KMS-11 (cell line): Measurements from ENCODE around the gene LINC00305.

Experiments
- H2AFZ ChIP-seq: fragments of 200-600 bp; sonication (generic); 2 replicates; pipeline ENCODE4 v1.6.1; 2016; ENCODE audit warnings: antibody characterized with exemption, mixed run types, low read depth
- H3K27ac ChIP-seq: fragments of 200-600 bp; sonication (generic); 2 replicates; pipeline ENCODE4 v1.6.1; 2016; ENCODE audit warnings: mild to moderate bottlenecking, mixed run types
- H3K27me3 ChIP-seq: fragments of 200-600 bp; sonication (generic); 2 replicates; pipeline ENCODE4 v1.6.1; 2017; ENCODE audit warnings: mild to moderate bottlenecking, low read depth, mixed run types, moderate library complexity; ENCODE audit not compliant: insufficient read depth
- H3K36me3 ChIP-seq: fragments of 200-600 bp; sonication (generic); 2 replicates; pipeline ENCODE4 v1.6.1; 2017; ENCODE audit warnings: mild to moderate bottlenecking, mixed run types; ENCODE audit not compliant: insufficient read depth
- H3K4me1 ChIP-seq: fragments of 200-600 bp; sonication (generic); 2 replicates; pipeline ENCODE4 v1.6.1; 2016; ENCODE audit warnings: mild to moderate bottlenecking, low read depth, mixed run types; ENCODE audit not compliant: poor library complexity, severe bottlenecking
- H3K4me2 ChIP-seq: fragments of 200-600 bp; sonication (generic); 2 replicates; pipeline ENCODE4 v1.7.0; 2016; ENCODE audit warnings: mild to moderate bottlenecking, mixed run types
- H3K4me3 ChIP-seq: fragments of 200-600 bp; sonication (generic); IDR thresholded peaks from 2 replicates; pipeline ENCODE4 v1.6.1; 2017; ENCODE audit warnings: low read depth, low read length, mixed read lengths; ENCODE audit not compliant: insufficient read depth
- H3K79me2 ChIP-seq: fragments of 200-600 bp; sonication (generic); 2 replicates; pipeline ENCODE4 v1.6.1; 2016; ENCODE audit warnings: low read depth, mixed run types; ENCODE audit not compliant: insufficient read depth
- H3K9ac ChIP-seq: fragments of 200-600 bp; sonication (generic); 2 replicates; pipeline ENCODE4 v1.6.1; 2016; ENCODE audit warnings: mild to moderate bottlenecking, mixed run types
- H4K20me1 ChIP-seq: fragments of 200-600 bp; sonication (generic); 2 replicates; pipeline ENCODE4 v1.6.1; 2016; ENCODE audit warnings: mild to moderate bottlenecking, mixed run types; ENCODE audit not compliant: insufficient read depth
- CTCF ChIP-seq: fragments of 200-600 bp; sonication (generic); conservative IDR thresholded peaks from 2 replicates; pipeline ENCODE4 v1.6.1; 2017; ENCODE audit warnings: low read depth, mild to moderate bottlenecking, antibody characterized with exemption, low read length, moderate library complexity, mixed read lengths

The LINC00305 gene

DNA sequence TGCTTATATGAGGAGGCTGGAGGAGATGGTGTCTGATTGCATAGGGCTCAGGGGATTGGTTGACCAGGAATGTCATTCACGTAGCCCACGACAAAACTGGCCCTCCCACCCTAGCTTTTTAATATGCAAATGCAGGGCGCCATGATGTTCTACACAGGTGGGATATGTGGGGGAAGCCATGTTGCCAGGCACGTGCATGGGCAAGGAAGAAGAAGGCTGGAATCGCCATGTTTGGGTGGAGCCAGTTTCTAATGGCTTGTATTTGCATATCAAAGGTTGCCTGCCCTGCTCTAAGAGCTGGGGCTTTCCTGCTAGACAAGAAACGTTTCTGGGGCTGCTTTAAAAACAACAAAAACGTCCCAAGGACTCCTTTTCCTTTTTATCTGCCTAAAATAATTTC, 26.5 kb upstream of the LINC00305 start:
- Histone ChIP-seq H3K36me3 (no peaks in the 10 kb centered on the region), H3K4me3 (no peak overlapping the region), H3K27me3 (no peaks in the 10 kb centered on the region), H3K9ac (no peak overlapping the region), H3K27ac (no peak overlapping the region), H3K79me2 (no peaks in the 10 kb centered on the region), H3K4me1 (no peaks in the 10 kb centered on the region), H4K20me1 (no peaks in the 10 kb centered on the region), H2AFZ (no peak overlapping the region; the same call in 1 of the 2 replicates), H3K4me2 (no peak overlapping the region)
- no peak for TF ChIP-seq CTCF

- no peak overlapping the region for H3K4me2 ChIP-seq
- H3K36me3 ChIP-seq = no peaks in the 10 kb centered on the region
- no peak overlapping the region for H2AFZ ChIP-seq
- H3K4me3 ChIP-seq = no peak overlapping the region
- H3K27me3 ChIP-seq = no peaks in the 10 kb centered on the region
- TF ChIP-seq CTCF = no peak
- H3K27ac ChIP-seq = no peak overlapping the region
- H4K20me1 ChIP-seq = no peaks in the 10 kb centered on the region
- H3K9ac ChIP-seq = no peak overlapping the region
- no peaks in the 10 kb centered on the region for H3K79me2 ChIP-seq
- H3K4me1 ChIP-seq = no peaks in the 10 kb centered on the region
These were observed 22.7 kb upstream of the LINC00305 start for GRCh38 chr18:64171576-64171975.

GRCh38 chr18:64167408-64167925, 18.6 kb upstream of the LINC00305 start:
- no peaks in the 10 kb centered on the region for H4K20me1 ChIP-seq
- H2AFZ ChIP-seq = no peak overlapping the region
- no peak for TF ChIP-seq CTCF
- no peak overlapping the region for H3K9ac ChIP-seq
- no peaks in the 10 kb centered on the region for H3K4me1 ChIP-seq
- H3K79me2 ChIP-seq = no peaks in the 10 kb centered on the region
- H3K4me3 ChIP-seq = no peak overlapping the region
- H3K27ac ChIP-seq = no peak overlapping the region
- no peaks in the 10 kb centered on the region for H3K36me3 ChIP-seq
- H3K27me3 ChIP-seq = no peaks in the 10 kb centered on the region
- no peak overlapping the region for H3K4me2 ChIP-seq

- Histone ChIP-seq H3K27ac (no peak overlapping the region), H3K4me3 (no peak overlapping the region), H2AFZ (no peak overlapping the region), H3K36me3 (no peaks in the 10 kb centered on the region), H3K9ac (no peak overlapping the region), H3K4me2 (no peak overlapping the region), H4K20me1 (no peaks in the 10 kb centered on the region), H3K4me1 (no peaks in the 10 kb centered on the region), H3K79me2 (no peaks in the 10 kb centered on the region), H3K27me3 (no peaks in the 10 kb centered on the region)
- no peak for TF ChIP-seq CTCF
These were observed 17.0 kb upstream of the LINC00305 start for GRCh38 chr18:64165906-64166305.
